Karpas-422 (cell line): ENCODE measurements around the gene C10orf143. TPM values are rescaled to one million over a fixed set of nuclear protein-coding genes. Genes with fewer than 3 reads are reported as not detected.
A peak's percentile ranks its signal among the peaks of the same experiment; 100 is the strongest.

ENCODE experiments used
- DNase-seq: peaks from one replicate; pipeline ENCODE4 v3.0.0-alpha.2; 2015
- H2AFZ ChIP-seq: fragments of 200-600 bp; sonication (generic); 2 replicates; pipeline ENCODE4 v1.6.1; 2014; ENCODE audit warnings: antibody characterized with exemption, low read length, mixed read lengths
- H3K27ac ChIP-seq: fragments of 200-600 bp; sonication (generic); 2 replicates; pipeline ENCODE4 v1.5.1; 2014; ENCODE audit warnings: mild to moderate bottlenecking, low read length, moderate library complexity
- H3K27me3 ChIP-seq: fragments of 200-600 bp; sonication (generic); 2 replicates; pipeline ENCODE4 v1.6.1; 2014; ENCODE audit warnings: low read length, mixed read lengths
- H3K36me3 ChIP-seq: fragments of 200-600 bp; sonication (generic); 2 replicates; pipeline ENCODE4 v1.6.1; 2014; ENCODE audit warnings: low read length, mixed read lengths; ENCODE audit not compliant: insufficient read depth
- H3K4me1 ChIP-seq: fragments of 200-600 bp; sonication (generic); 2 replicates; pipeline ENCODE4 v1.6.1; 2014; ENCODE audit warnings: mild to moderate bottlenecking, low read length, mixed read lengths
- H3K4me2 ChIP-seq: fragments of 200-600 bp; sonication (generic); 2 replicates; pipeline ENCODE4 v1.6.1; 2014; ENCODE audit warnings: low read length, low read depth, mild to moderate bottlenecking; ENCODE audit not compliant: poor library complexity, severe bottlenecking
- H3K4me3 ChIP-seq: fragments of 200-600 bp; sonication (generic); 2 replicates; pipeline ENCODE4 v1.5.1; 2014; ENCODE audit warnings: mild to moderate bottlenecking, antibody characterized with exemption, low read length, mixed read lengths
- H3K79me2 ChIP-seq: fragments of 200-600 bp; sonication (generic); 2 replicates; pipeline ENCODE4 v1.6.1; 2014; ENCODE audit warnings: mild to moderate bottlenecking, low read length, mixed read lengths
- H3K9ac ChIP-seq: fragments of 200-600 bp; sonication (generic); 2 replicates; pipeline ENCODE4 v1.6.0; 2014; ENCODE audit warnings: low read length
- H3K9me2 ChIP-seq: fragments of 200-600 bp; sonication (generic), shearing (Covaris generic); replicated peaks from 2 replicates; pipeline ENCODE4 v1.6.0; 2014; ENCODE audit warnings: mild to moderate bottlenecking, low read length, moderate library complexity; ENCODE audit not compliant: insufficient read depth
- H3K9me3 ChIP-seq: fragments of 300-700, 200-600 bp; sonication (generic); 2 replicates; pipeline ENCODE4 v1.6.1; 2014; ENCODE audit warnings: low read length, mixed read lengths
- H4K20me1 ChIP-seq: fragments of 200-600 bp; sonication (generic); 2 replicates; pipeline ENCODE4 v1.6.1; 2014; ENCODE audit warnings: mild to moderate bottlenecking, antibody characterized with exemption, low read length, low read depth; ENCODE audit not compliant: insufficient read depth
- total RNA-seq: library from RNA; depleted of rRNA; stranded (reverse); fragments of >200 nt; shearing (Covaris generic); gene quantifications from 2 replicates; pipeline ENCODE4 v1.2.3, GENCODE V29; 2014; ENCODE audit warnings: low replicate concordance

Gene C10orf143
- total RNA-seq, 1 experiment from 2014 or later = 0.75 TPM

DNA sequence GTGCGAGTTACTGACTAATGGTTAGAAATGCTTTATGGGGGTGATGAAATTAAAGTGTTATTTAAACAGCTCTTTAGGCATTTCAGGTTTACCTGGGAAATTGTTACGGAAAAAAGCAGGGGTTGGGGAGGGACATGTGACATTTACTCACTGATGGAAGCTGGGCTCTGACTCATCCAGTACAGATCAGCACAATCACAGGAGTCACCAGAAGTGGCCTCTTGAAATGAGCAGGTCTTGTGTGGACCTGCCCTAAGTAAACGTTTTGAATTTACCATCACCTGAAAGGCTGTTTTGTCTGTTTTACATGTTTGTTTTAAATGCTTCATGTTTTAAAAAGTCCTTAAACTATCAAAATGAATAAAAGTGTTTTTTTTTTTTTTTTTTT, 27.8 kb upstream of the C10orf143 start:
- Histone ChIP-seq H3K9me3 (no peaks in the 10 kb centered on the region), H4K20me1 (peaks cover 3% of the 10 kb centered on the region; the same call in 1 of the 2 replicates), H3K27me3 (no peaks in the 10 kb centered on the region), H3K79me2 (peaks cover 73% of the 10 kb centered on the region), H2AFZ (no peak overlapping the region), H3K4me3 (peak overlapping the region; percentile 99; the same call in 1 of the 2 replicates), H3K27ac (0 out of 2 replicates have a peak overlapping the region, but pooled peaks have one; percentile 6), H3K4me1 (peaks cover 71% of the 10 kb centered on the region), H3K4me2 (peak overlapping the region; percentile 99), H3K36me3 (peaks cover 23% of the 10 kb centered on the region; the same call in 1 of the 2 replicates), H3K9me2 (no peaks in the 10 kb centered on the region), H3K9ac (peak overlapping the region; percentile 93)
- no peak for DNase-seq

DNA sequence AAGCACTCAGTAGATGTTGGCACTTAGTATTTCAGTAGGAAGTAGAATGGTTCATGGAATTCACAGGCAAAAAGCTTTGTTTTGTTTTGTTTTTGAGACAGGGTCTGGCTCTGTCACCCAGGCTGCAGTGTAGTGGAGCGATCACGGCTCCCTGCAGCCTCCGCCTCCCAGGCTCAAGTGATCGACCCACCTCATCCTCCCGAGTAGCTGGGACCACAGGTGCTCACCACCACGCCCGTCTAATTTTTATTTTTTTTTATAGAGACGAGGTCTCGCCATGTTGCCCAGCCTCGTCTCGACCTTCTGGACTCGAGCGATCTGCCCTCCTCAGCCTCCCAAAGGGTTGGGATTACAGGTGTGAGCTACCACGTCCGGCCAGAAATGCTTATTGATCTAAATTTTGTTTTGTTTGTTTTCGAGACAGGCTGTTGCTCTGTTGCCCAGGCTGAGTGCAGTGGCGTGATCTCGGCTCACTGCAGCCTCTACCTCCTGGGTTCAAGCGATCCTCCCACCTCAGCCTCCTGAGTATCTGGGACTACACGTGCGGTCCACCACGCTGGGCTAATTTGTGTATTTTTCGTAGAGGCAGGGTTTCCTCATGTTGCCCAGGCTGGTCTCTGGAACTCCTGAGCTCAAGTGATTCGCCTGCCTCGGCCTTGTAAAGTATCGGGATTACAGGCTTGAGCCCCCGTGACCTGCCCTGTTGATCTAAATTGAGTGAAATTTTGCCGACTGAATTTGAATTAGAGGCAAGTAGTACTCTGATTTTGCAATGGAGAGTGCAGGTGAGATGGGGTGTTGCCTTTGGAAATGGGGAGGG, 27.2 kb upstream of the C10orf143 start:
- H3K9me2 ChIP-seq = no peaks in the 10 kb centered on the region
- 0 out of 2 replicates have a peak overlapping the region, but pooled peaks have one; percentile 6 for H3K27ac ChIP-seq
- H4K20me1 ChIP-seq = peaks cover 3% of the 10 kb centered on the region; the same call in 1 of the 2 replicates
- H3K9ac ChIP-seq = peak overlapping the region; percentile 93
- H3K79me2 ChIP-seq = peaks cover 67% of the 10 kb centered on the region
- H3K4me3 ChIP-seq = peak overlapping the region; percentile 99
- no peak for DNase-seq
- H3K9me3 ChIP-seq = no peaks in the 10 kb centered on the region
- H3K4me2 ChIP-seq = peak overlapping the region; percentile 99
- H3K36me3 ChIP-seq = peaks cover 17% of the 10 kb centered on the region; the same call in 1 of the 2 replicates
- peaks cover 65% of the 10 kb centered on the region for H3K4me1 ChIP-seq
- no peaks in the 10 kb centered on the region for H3K27me3 ChIP-seq
- H2AFZ ChIP-seq = no peak overlapping the region

DNA sequence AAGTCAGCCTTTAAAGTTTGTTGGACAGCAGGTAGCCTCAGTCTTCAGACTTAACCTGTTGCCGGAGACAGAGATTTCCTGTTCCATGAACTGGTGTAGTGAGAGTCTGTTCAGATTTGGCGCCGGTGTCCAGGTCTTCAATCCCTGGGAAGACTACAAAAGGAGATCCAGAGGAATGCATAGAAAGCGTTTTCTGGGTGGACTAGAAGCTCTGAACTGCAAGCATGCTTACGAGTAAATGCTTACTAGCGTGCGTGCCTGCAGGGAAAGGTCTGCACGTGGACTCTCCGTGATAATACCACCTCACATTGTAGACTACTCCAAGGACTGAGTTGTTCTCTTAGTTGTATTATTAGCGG, 26.4 kb upstream of the C10orf143 start:
- Histone ChIP-seq H3K4me3 (peak overlapping the region; percentile 99), H2AFZ (no peak overlapping the region), H3K4me2 (peak overlapping the region; percentile 99), H3K36me3 (peaks cover 10% of the 10 kb centered on the region; the same call in 1 of the 2 replicates), H3K27me3 (no peaks in the 10 kb centered on the region), H3K9me3 (no peaks in the 10 kb centered on the region), H3K4me1 (peaks cover 57% of the 10 kb centered on the region), H3K9ac (peak overlapping the region; percentile 93), H3K9me2 (no peaks in the 10 kb centered on the region), H3K27ac (peak overlapping the region; percentile 47; the same call in 1 of the 2 replicates), H4K20me1 (peaks cover 3% of the 10 kb centered on the region; the same call in 1 of the 2 replicates), H3K79me2 (peaks cover 59% of the 10 kb centered on the region)
- DNase-seq = peak; percentile 64

DNA sequence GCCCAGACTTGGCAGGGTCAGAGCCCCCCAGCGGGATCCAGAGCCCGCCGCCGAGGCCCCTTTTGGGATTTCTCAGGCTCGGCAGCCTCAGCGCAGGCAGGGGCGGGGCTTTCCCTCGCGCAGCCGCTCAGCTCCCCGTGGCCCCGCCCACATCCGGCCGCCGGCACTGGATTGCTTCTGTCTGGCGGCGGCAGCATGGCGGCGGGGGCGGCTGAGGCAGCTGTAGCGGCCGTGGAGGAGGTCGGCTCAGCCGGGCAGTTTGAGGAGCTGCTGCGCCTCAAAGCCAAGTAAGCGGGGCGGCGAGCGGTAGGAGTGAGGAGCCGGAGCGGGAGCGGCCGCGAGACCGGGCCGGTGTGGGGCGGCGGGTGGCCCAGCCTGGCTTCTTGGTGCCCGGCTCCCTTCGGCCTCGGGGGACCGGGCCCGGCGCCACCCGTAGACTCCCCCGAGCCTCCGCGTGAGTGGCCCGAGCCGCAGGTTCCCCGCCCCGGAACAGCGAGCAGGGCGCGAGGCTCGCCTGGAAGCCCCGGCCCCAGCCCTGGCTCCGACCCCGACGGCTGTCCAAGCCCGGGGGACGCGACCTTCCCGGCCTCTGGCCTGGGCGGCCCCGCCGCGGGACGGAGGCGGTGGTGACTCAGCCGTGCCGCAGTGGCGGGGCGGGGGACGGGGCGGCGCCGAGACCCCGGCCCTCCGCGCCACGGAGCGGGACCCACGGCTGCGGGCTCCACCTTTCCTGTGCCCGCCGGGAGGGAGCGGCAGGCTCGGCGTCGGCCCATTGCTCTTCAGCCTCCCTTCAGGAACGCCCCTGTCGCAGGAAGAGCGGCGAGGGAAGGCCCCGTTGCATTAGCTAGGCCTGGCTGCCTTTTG, 25.8 kb upstream of the C10orf143 start, which contains the start of gene GLRX3:
GLRX3 (plus strand) TSS at position 166 of the 864 bp plus-strand sequence; CDS start at position 196, 30 bp downstream.
- peak; percentile 95 for DNase-seq
- Histone ChIP-seq H3K9me2 (no peaks in the 10 kb centered on the region), H3K36me3 (peaks cover 8% of the 10 kb centered on the region; the same call in 1 of the 2 replicates), H3K9me3 (no peaks in the 10 kb centered on the region), H3K27me3 (no peaks in the 10 kb centered on the region), H3K4me3 (peak within 1 kb of the TSS; percentile 99), H3K4me2 (peak within 1 kb of the TSS; percentile 99), H3K27ac (peak within 1 kb of the TSS; percentile 47), H3K4me1 (peaks cover 51% of the 10 kb centered on the region), H2AFZ (peak within 1 kb of the TSS; percentile 72), H3K9ac (peak within 1 kb of the TSS; percentile 93), H4K20me1 (peaks cover 3% of the 10 kb centered on the region; the same call in 1 of the 2 replicates), H3K79me2 (peaks cover 53% of the 10 kb centered on the region)

DNA sequence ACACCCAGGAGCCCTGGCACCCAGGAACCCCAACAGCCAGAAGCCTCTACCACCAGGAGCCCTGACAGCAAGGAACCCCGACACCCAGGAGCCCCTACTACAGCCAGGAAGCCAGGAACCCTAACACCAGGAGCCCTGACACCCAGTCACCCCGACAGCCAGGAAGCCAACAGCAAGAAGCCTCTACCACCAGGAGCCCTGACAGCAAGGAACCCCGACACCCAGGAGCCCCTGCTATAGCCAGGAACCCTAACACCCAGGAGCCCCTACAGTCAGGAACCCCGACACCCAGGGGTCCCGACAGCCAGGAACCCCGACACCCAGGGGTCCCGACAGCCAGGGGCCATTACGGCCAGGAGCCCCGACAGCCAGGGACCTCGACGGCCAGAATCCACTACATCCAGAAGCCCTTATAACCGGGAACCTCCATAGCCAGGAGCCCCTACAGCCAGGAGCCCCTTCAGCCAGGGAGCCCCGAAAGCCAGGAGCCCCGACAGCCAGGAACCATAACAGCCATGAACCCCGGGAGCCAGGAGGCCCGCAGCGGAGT, 25.1 kb upstream of the C10orf143 start:
- H4K20me1 ChIP-seq = peaks cover 3% of the 10 kb centered on the region; the same call in 1 of the 2 replicates
- no peak for DNase-seq

DNA sequence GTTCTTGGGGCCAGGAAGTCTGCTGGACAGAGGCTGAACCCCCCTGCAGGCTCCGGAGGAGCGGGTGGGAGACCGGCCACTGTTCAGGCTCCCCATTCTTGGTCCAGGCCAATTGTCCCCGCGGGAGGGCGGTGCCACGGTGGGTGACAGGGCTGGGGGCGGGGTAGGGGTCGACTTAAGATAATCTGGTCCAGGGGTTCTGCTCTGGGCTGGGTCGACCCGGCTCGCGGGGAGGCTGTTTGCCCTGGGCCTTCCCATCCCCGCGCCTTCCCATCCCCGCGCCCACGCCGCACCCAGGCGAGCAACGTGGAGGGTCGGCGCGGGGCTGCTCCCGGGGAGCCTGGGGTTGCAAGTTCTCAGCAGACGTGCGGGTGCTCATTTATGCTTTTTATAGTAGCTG, 18.3 kb upstream of the C10orf143 start:
- Histone ChIP-seq H4K20me1 (no peaks in the 10 kb centered on the region), H3K79me2 (no peaks in the 10 kb centered on the region), H2AFZ (no peak overlapping the region), H3K27ac (no peak overlapping the region), H3K4me2 (no peak overlapping the region), H3K4me1 (peaks cover 4% of the 10 kb centered on the region), H3K9me2 (no peaks in the 10 kb centered on the region), H3K36me3 (no peaks in the 10 kb centered on the region), H3K4me3 (no peak overlapping the region), H3K9me3 (no peaks in the 10 kb centered on the region), H3K27me3 (no peaks in the 10 kb centered on the region), H3K9ac (no peak overlapping the region)
- no peak for DNase-seq

More for the DNA sequence above, 25.1 kb upstream of the C10orf143 start:
- H3K4me1 ChIP-seq = peaks cover 44% of the 10 kb centered on the region
- peaks cover 8% of the 10 kb centered on the region; the same call in 1 of the 2 replicates for H3K36me3 ChIP-seq
- H3K9ac ChIP-seq = peak overlapping the region; percentile 93
- H3K27ac ChIP-seq = no peak overlapping the region
- no peaks in the 10 kb centered on the region for H3K9me3 ChIP-seq
- H3K9me2 ChIP-seq = no peaks in the 10 kb centered on the region
- H3K79me2 ChIP-seq = peaks cover 46% of the 10 kb centered on the region
- peak overlapping the region; percentile 72 for H2AFZ ChIP-seq
- peak overlapping the region; percentile 99 for H3K4me3 ChIP-seq
- H3K4me2 ChIP-seq = peak overlapping the region; percentile 99
- H3K27me3 ChIP-seq = no peaks in the 10 kb centered on the region

DNA sequence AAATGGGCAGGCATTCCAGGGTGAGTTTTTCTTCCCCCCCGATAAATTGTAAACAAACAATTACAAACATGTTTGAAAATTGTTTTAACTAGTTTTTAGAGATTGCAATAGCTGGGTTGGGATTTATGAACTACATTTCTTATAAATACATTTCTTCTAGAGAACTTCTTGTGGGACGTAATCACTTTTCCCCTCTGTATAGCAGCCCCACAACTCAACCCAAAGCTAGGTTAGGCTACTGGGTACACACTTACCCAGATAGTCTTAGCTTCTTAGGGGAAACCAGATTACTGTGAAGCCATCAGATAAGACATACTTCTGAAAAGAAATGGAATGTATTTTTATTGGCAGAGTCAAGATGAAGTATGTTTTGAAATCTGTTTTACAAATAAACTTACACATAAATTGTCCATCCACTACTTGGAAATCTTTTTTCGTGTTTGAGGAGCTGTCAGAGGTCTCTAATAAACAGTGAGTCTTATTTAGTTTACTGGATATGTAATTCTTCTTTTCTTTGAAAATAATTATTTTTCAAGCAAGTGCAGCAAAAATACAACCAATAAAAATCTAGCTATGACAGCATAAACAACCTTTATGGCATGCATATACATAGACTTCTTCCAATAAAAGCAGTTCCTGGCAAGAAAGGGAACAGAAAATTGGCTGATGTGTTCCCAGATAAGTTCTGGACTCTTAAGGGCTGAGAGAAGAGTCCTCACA, 17.6 kb upstream of the C10orf143 start:
- Histone ChIP-seq H3K27ac (no peak overlapping the region), H2AFZ (no peak overlapping the region), H3K4me3 (no peak overlapping the region), H3K79me2 (no peaks in the 10 kb centered on the region), H3K9me2 (no peaks in the 10 kb centered on the region), H3K4me2 (no peak overlapping the region), H3K27me3 (no peaks in the 10 kb centered on the region), H4K20me1 (no peaks in the 10 kb centered on the region), H3K9me3 (no peaks in the 10 kb centered on the region), H3K4me1 (peaks cover 4% of the 10 kb centered on the region), H3K9ac (no peak overlapping the region), H3K36me3 (no peaks in the 10 kb centered on the region)
- DNase-seq = no peak
